Effector memory CD8-positive, alpha-beta T cell (primary cell): ENCODE data around the gene CFAP299.

Experiments used
- ATAC-seq: fragments of 150-1000 bp; cut with Tn5 transposase; replicated peaks from 2 replicates; pipeline ENCODE4 v1.10.0; 2021; ENCODE audit warnings: mild to moderate bottlenecking, moderate library complexity
- DNase-seq, 3 experiments: peaks; one replicate each; pipeline ENCODE4 v3.0.0; 2021
- H3K27ac Mint-ChIP-seq, 2 donors: one replicate each; pipeline ENCODE4 v1.8.0; 2022; ENCODE audit warnings: mild to moderate bottlenecking in 2 of 2, mixed read lengths in 2 of 2, moderate library complexity in 2 of 2
- H3K27me3 Mint-ChIP-seq, 2 donors: one replicate each; pipeline ENCODE4 v1.8.0; 2022; ENCODE audit warnings: mixed read lengths in 2 of 2
- H3K36me3 Mint-ChIP-seq: one replicate; pipeline ENCODE4 v1.8.0; 2022; ENCODE audit warnings: mild to moderate bottlenecking, moderate library complexity, mixed read lengths; ENCODE audit not compliant: insufficient read depth
- H3K4me1 Mint-ChIP-seq, 2 donors: one replicate each; pipeline ENCODE4 v1.8.0; 2022; ENCODE audit warnings: low read depth in 2 of 2, mixed read lengths in 2 of 2
- H3K4me3 Mint-ChIP-seq, 2 donors: one replicate each; pipeline ENCODE4 v1.8.0; 2022; ENCODE audit warnings: mild to moderate bottlenecking in 2 of 2, mixed read lengths in 2 of 2, moderate library complexity in 2 of 2
- H3K9me3 Mint-ChIP-seq, 2 donors: one replicate each; pipeline ENCODE4 v1.8.0; 2022; ENCODE audit warnings: mixed read lengths in 2 of 2

CFAP299 gene

DNA sequence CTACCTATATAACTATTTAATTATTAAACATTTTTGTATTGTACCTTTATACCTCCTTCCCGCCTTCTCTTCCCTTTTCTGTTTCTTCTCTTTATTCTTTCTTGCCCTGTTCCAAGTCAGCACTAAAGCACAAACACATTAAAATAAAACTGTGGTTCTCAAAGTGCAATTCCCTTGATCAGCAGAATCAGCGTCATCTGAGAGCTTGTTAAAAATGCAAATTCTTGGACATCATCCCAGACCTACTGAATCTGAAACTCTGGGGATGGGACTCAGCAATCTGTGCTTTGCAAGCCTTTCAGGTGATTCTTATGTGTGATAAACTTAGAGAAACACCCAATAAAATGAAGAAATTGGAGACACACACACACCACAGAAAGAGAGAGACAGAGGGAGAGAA, 516.5 kb downstream of the CFAP299 start:
- ATAC-seq: no peak
- DNase-seq: no peak
- H3K4me3 Mint-ChIP-seq: no peak overlapping the region
- H3K9me3 Mint-ChIP-seq: no peaks in the 10 kb centered on the region
- H3K27me3 Mint-ChIP-seq: no peaks in the 10 kb centered on the region
- no peaks in the 10 kb centered on the region for H3K4me1 Mint-ChIP-seq
- no peak overlapping the region for H3K27ac Mint-ChIP-seq
- H3K36me3 Mint-ChIP-seq: no peaks in the 10 kb centered on the region

- Mint-ChIP-seq H3K27ac (no peak overlapping the region), H3K27me3 (peaks cover 0 to 5% of the 10 kb centered on the region in 2 donors), H3K9me3 (no peaks in the 10 kb centered on the region), H3K4me1 (no peaks in the 10 kb centered on the region), H3K36me3 (no peaks in the 10 kb centered on the region), H3K4me3 (no peak overlapping the region)
- DNase-seq: no peak
- ATAC-seq: no peak
Measured at GRCh38 chr4:80873571-80873970, 538.0 kb downstream of the CFAP299 start.

GRCh38 chr4:80874979-80875378, 539.4 kb downstream of the CFAP299 start:
- Mint-ChIP-seq H3K27me3 (peaks cover 0 to 9% of the 10 kb centered on the region in 2 donors), H3K36me3 (no peaks in the 10 kb centered on the region), H3K27ac (no peak overlapping the region), H3K4me1 (no peaks in the 10 kb centered on the region), H3K4me3 (no peak overlapping the region), H3K9me3 (no peaks in the 10 kb centered on the region)
- no peak for ATAC-seq
- DNase-seq: no peak

DNA sequence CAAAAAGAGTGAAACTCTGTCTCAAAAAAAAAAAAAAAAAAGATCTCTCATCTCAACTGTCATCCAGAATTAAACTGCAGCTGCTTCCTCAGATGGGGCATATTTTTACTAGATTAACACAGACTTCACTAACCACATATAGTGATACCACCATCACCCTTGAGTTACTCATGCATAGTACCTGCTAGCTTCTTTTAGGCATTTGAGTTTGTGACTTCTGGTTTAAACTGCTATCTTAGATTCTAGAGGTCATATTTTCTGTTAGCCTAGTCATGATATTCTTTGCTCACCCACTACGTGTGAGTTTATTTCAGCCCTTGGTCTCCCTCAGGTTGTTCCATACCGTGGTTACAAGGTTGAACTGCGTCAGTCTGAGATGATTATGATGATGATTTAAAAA, 540.1 kb downstream of the CFAP299 start:
- Mint-ChIP-seq H3K27ac (no peak overlapping the region), H3K4me3 (no peak overlapping the region), H3K9me3 (no peaks in the 10 kb centered on the region), H3K36me3 (no peaks in the 10 kb centered on the region), H3K27me3 (peaks cover under 1 to 12% of the 10 kb centered on the region in 2 donors), H3K4me1 (no peaks in the 10 kb centered on the region)
- peak; percentile 42 for ATAC-seq
- DNase-seq: no peak

DNA sequence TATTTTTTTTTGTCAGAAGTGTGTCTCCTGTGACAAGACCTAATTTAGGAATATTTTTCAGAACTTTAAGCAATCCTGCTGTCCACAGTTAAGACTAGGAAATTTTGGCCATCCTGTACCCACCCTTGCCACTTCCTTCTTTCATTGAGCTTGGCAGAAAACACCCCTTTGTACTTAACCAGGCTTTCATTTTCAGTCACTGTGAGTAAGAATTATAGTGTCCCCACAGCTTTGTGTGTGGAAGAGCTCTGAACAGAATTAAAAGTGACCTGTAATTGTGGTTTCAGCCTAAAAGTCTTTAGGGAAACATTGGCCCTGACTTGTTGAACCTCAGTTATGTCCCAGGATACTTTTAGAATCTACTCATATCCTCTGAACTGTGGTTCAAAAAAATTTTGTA, 541.3 kb downstream of the CFAP299 start:
- Mint-ChIP-seq H3K27me3 (peaks cover 6 to 12% of the 10 kb centered on the region in 2 donors), H3K9me3 (no peaks in the 10 kb centered on the region), H3K4me3 (no peak overlapping the region), H3K36me3 (no peaks in the 10 kb centered on the region), H3K27ac (no peak overlapping the region), H3K4me1 (no peaks in the 10 kb centered on the region)
- no peak for ATAC-seq
- DNase-seq: no peak

GRCh38 chr4:80878218-80878617, 542.7 kb downstream of the CFAP299 start:
- H3K4me1 Mint-ChIP-seq: no peaks in the 10 kb centered on the region
- H3K4me3 Mint-ChIP-seq: no peak overlapping the region
- H3K9me3 Mint-ChIP-seq: no peaks in the 10 kb centered on the region
- ATAC-seq: no peak
- no peak overlapping the region for H3K27ac Mint-ChIP-seq
- no peaks in the 10 kb centered on the region for H3K36me3 Mint-ChIP-seq
- no peak for DNase-seq
- peaks cover 6 to 12% of the 10 kb centered on the region in 2 donors for H3K27me3 Mint-ChIP-seq

- H3K4me3 Mint-ChIP-seq: no peak overlapping the region
- no peak overlapping the region for H3K27ac Mint-ChIP-seq
- no peaks in the 10 kb centered on the region for H3K27me3 Mint-ChIP-seq
Measured at GRCh38 chr4:80897537-80898303, 562.2 kb downstream of the CFAP299 start.

GRCh38 chr4:80900908-80901307, 565.4 kb downstream of the CFAP299 start:
- no peak for ATAC-seq
- Mint-ChIP-seq H3K9me3 (no peaks in the 10 kb centered on the region), H3K4me3 (no peak overlapping the region), H3K4me1 (no peaks in the 10 kb centered on the region), H3K36me3 (no peaks in the 10 kb centered on the region), H3K27ac (no peak overlapping the region), H3K27me3 (no peaks in the 10 kb centered on the region)
- no peak for DNase-seq

More at GRCh38 chr4:80897537-80898303, 562.2 kb downstream of the CFAP299 start:
- Mint-ChIP-seq H3K4me1 (no peaks in the 10 kb centered on the region), H3K36me3 (no peaks in the 10 kb centered on the region), H3K9me3 (no peaks in the 10 kb centered on the region)
- DNase-seq: no peak
- ATAC-seq: no peak

DNA sequence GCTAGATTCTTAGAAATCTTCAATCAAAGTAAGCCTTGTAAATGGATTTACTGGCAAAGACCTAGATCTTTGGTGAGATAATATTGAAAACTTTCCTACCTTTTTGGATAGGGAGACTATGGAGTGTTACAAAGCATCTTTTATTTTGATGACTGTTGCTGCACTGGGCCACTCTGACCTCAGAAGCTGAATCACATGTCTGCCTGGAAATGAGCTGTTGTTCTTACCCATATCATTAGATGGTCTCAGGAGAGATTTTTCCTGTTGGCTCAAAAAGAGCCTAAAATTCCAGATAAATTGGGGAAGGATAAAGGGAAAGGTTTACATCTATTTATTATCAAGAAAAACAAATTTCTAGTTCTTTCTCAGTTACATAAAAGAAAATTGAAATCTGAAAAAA, 567.5 kb downstream of the CFAP299 start:
- H3K27me3 Mint-ChIP-seq: no peaks in the 10 kb centered on the region
- no peak for ATAC-seq
- no peak for DNase-seq
- H3K4me1 Mint-ChIP-seq: no peaks in the 10 kb centered on the region
- no peak overlapping the region for H3K4me3 Mint-ChIP-seq
- no peaks in the 10 kb centered on the region for H3K36me3 Mint-ChIP-seq
- H3K9me3 Mint-ChIP-seq: peaks cover 0 to 7% of the 10 kb centered on the region in 2 donors
- no peak overlapping the region for H3K27ac Mint-ChIP-seq

GRCh38 chr4:80909938-80910337, 574.4 kb downstream of the CFAP299 start:
- no peak for ATAC-seq

DNA sequence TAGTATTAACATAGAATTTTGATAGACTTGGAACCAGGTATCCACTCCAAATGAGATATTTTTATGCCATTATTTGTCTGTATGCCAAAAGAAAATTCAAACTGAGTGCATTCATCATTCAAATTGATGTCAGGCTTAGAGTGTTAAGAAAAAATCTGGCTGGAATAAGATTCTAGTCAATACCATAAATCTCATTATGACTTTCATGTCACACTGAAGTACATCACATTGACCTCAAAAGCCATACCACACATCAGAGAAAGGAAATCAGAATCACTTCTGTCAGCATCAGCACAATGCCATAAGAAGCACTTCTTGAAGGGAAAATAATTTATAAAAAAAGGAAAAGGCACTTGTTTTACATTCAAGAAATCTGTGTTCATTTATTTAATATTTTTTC, 575.9 kb downstream of the CFAP299 start:
- H3K36me3 Mint-ChIP-seq: no peaks in the 10 kb centered on the region
- DNase-seq (no peak), ATAC-seq (no peak)
- no peaks in the 10 kb centered on the region for H3K4me1 Mint-ChIP-seq
- H3K27me3 Mint-ChIP-seq: peaks cover under 1 to 8% of the 10 kb centered on the region in 2 donors
- H3K4me3 Mint-ChIP-seq: no peak overlapping the region
- H3K9me3 Mint-ChIP-seq: peaks cover 0 to 7% of the 10 kb centered on the region in 2 donors
- no peak overlapping the region for H3K27ac Mint-ChIP-seq

More at GRCh38 chr4:80909938-80910337, 574.4 kb downstream of the CFAP299 start:
- no peak for DNase-seq
- H3K4me3 Mint-ChIP-seq: no peak overlapping the region
- peaks cover 0 to 7% of the 10 kb centered on the region in 2 donors for H3K9me3 Mint-ChIP-seq
- peaks cover 0 to 8% of the 10 kb centered on the region in 2 donors for H3K27me3 Mint-ChIP-seq
- no peaks in the 10 kb centered on the region for H3K36me3 Mint-ChIP-seq
- H3K4me1 Mint-ChIP-seq: no peaks in the 10 kb centered on the region
- no peak overlapping the region for H3K27ac Mint-ChIP-seq

- H3K27me3 Mint-ChIP-seq: peaks cover 7 to 8% of the 10 kb centered on the region in 2 donors
Measured at GRCh38 chr4:80912350-80912749, 576.8 kb downstream of the CFAP299 start.

DNA sequence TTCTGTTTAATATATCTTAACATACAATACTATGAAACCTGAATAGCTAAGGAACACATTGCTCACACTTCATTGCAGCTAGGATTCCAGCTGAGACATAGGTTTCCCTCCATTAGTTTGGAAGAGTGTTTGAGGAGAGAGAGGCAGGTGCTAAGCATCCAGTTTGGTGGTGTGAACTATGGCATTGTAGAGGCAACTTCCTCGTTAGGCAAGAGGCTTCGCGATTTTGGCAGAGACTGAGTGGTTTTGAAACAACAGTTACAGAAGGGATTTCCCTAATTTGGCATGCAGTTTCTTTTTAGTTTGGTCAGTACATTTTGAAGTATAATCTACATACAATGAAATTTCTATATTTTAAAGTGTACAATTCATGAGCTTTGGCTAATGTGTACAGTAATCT, 577.9 kb downstream of the CFAP299 start:
- no peaks in the 10 kb centered on the region for H3K36me3 Mint-ChIP-seq
- no peaks in the 10 kb centered on the region for H3K9me3 Mint-ChIP-seq
- ATAC-seq (no peak), DNase-seq (no peak)
- no peaks in the 10 kb centered on the region for H3K4me1 Mint-ChIP-seq
- no peak overlapping the region for H3K4me3 Mint-ChIP-seq
- H3K27me3 Mint-ChIP-seq: peaks cover 7 to 8% of the 10 kb centered on the region in 2 donors
- no peak overlapping the region for H3K27ac Mint-ChIP-seq

More at GRCh38 chr4:80912350-80912749, 576.8 kb downstream of the CFAP299 start:
- Mint-ChIP-seq H3K9me3 (peaks cover 0 to under 1% of the 10 kb centered on the region in 2 donors), H3K4me1 (no peaks in the 10 kb centered on the region), H3K36me3 (no peaks in the 10 kb centered on the region), H3K4me3 (no peak overlapping the region), H3K27ac (no peak overlapping the region)
- ATAC-seq (no peak), DNase-seq (no peak)

- no peaks in the 10 kb centered on the region for H3K4me1 Mint-ChIP-seq
- H3K9me3 Mint-ChIP-seq: no peaks in the 10 kb centered on the region
- H3K27me3 Mint-ChIP-seq: peaks cover 7 to 8% of the 10 kb centered on the region in 2 donors
- no peaks in the 10 kb centered on the region for H3K36me3 Mint-ChIP-seq
- no peak for DNase-seq
- ATAC-seq: no peak
- no peak overlapping the region for H3K4me3 Mint-ChIP-seq
- H3K27ac Mint-ChIP-seq: no peak overlapping the region
Measured at GRCh38 chr4:80916770-80917169, 581.2 kb downstream of the CFAP299 start.
